A549 (cell line): ENCODE measurements around the gene C11orf65. TPM values are rescaled to one million over a fixed set of nuclear protein-coding genes. Genes with fewer than 3 reads are reported as not detected.

Experiments used
- ATAC-seq, 2 experiments: fragments of 200-7000 bp in 1 of 2; fragments of >200 bp in 1 of 2; cut with Nextera tagmentation in 1 of 2; cut with Tn5 transposase in 1 of 2; 3 replicates each; pipeline versions ENCODE4 v1.8.0 to v1.9.1; 2018 to 2020; ENCODE audit warnings: mild to moderate bottlenecking in 1 of 2, moderate library complexity in 1 of 2
- CTCF ChIA-PET: fragments of 300-600 bp; sonication (Branson Sonifier 250); formaldehyde crosslinking; extraction: SDS; loops from one replicate; lab custom pipeline; 2021; ENCODE audit warnings: antibody characterized with exemption, inconsistent platforms; lab: Yijun Ruan, JAX
- POLR2A ChIA-PET: fragments of 350-600 bp; formaldehyde crosslinking; extraction: SDS; loops from one replicate; lab custom pipeline; 2021; ENCODE audit warnings: antibody characterized with exemption, inconsistent platforms; lab: Yijun Ruan, JAX
- DNase-seq, 2 experiments: peaks; one replicate each; pipeline versions ENCODE4 v3.0.0 to v3.0.0-alpha.2; 2011 to 2016; ENCODE audit warnings: low read depth in 1 of 2, low spot score in 1 of 2
- FAIRE-seq: peaks from 2 replicates; lab custom pipeline; 2011; peaks lifted over from hg19 to GRCh38; lab: Jason Lieb, UNC
- H3K27ac ChIP-seq, 2 experiments: fragments of >200 bp; sonication (Bioruptor Twin); formaldehyde crosslinking; 3 replicates each; pipeline ENCODE4 v1.5.1; 2016 to 2017
- H3K4me1 ChIP-seq: fragments of >200 bp; sonication (Bioruptor Twin); formaldehyde crosslinking; 3 replicates; pipeline ENCODE4 v1.6.1; 2016
- H3K4me2 ChIP-seq: fragments of >200 bp; sonication (Bioruptor Twin); formaldehyde crosslinking; 3 replicates; pipeline ENCODE4 v1.6.1; 2016
- H3K4me3 ChIP-seq: fragments of >200 bp; sonication (Bioruptor Twin); formaldehyde crosslinking; 3 replicates; pipeline ENCODE4 v1.5.1; 2016
- H3K9me3 ChIP-seq: fragments of >200 bp; sonication (Bioruptor Twin); formaldehyde crosslinking; 3 replicates; pipeline ENCODE4 v1.6.1; 2016
- CBX8 ChIP-seq: fragments of 200-600 bp; sonication (generic); IDR thresholded peaks from 2 replicates; pipeline ENCODE4 v1.6.1; 2016
- CHD2 ChIP-seq: fragments of 150-350 bp; IDR thresholded peaks from 2 replicates; pipeline ENCODE4 v1.6.1; 2014; ENCODE audit warnings: low read length; ENCODE audit not compliant: partially characterized antibody
- ESRRA ChIP-seq: fragments of 150-350 bp; IDR thresholded peaks from 2 replicates; pipeline ENCODE4 v1.6.1; 2014; ENCODE audit warnings: mild to moderate bottlenecking, low read length, borderline replicate concordance
- GATA3 ChIP-seq: IDR thresholded peaks from 2 replicates; pipeline ENCODE4 v1.6.1; 2012; ENCODE audit warnings: borderline replicate concordance
- HDAC2 ChIP-seq: fragments of 200-600 bp; sonication (generic); IDR thresholded peaks from 2 replicates; pipeline ENCODE4 v1.6.1; 2016
- HEYL ChIP-seq: fragments of 250-450 bp; sonication (Bioruptor Pico); IDR thresholded peaks from 2 replicates; pipeline ENCODE4 v1.8.0; 2021; ENCODE audit warnings: mild to moderate bottlenecking, moderate library complexity
- HOXB5 ChIP-seq: fragments of 250-450 bp; sonication (Bioruptor Pico); IDR thresholded peaks from 2 replicates; pipeline ENCODE4 v1.5.0; 2020; ENCODE audit warnings: mild to moderate bottlenecking, moderate library complexity
- JUN ChIP-seq, 2 experiments: fragments of >200 bp; sonication (Bioruptor Twin); formaldehyde crosslinking; IDR thresholded peaks; 2 replicates in 1 of 2; 3 replicates in 1 of 2; pipeline ENCODE4 v1.6.1; 2016 to 2017
- KDM1A ChIP-seq: fragments of 200-600 bp; sonication (generic); IDR thresholded peaks from 2 replicates; pipeline ENCODE4 v1.6.1; 2016; ENCODE audit warnings: low read depth, mild to moderate bottlenecking
- KDM5A ChIP-seq: fragments of 200-600 bp; sonication (generic); IDR thresholded peaks from 2 replicates; pipeline ENCODE4 v1.6.1; 2016; ENCODE audit warnings: antibody characterized with exemption, mild to moderate bottlenecking
- MAFK ChIP-seq: fragments of 450-650 bp; IDR thresholded peaks from 2 replicates; pipeline ENCODE4 v1.6.1; 2014; ENCODE audit not compliant: partially characterized antibody
- NFE2L2 ChIP-seq: fragments of 150-350 bp; conservative IDR thresholded peaks from 2 replicates; pipeline ENCODE4 v1.6.1; 2014; ENCODE audit warnings: low read length
- NPAS2 ChIP-seq: fragments of 250-450 bp; sonication (Bioruptor Pico); IDR thresholded peaks from 2 replicates; pipeline ENCODE4 v1.8.0; 2022; ENCODE audit warnings: mild to moderate bottlenecking, moderate library complexity, borderline replicate concordance
- NR3C1 ChIP-seq: fragments of >200 bp; sonication (Bioruptor Twin); formaldehyde crosslinking; IDR thresholded peaks from 3 replicates; pipeline ENCODE4 v1.6.1; 2017
- RAD21 ChIP-seq, 2 experiments: fragments of >200 bp in 1 of 2; sonication (Bioruptor Twin) in 1 of 2; formaldehyde crosslinking in 1 of 2; IDR thresholded peaks in 1 of 2; conservative IDR thresholded peaks in 1 of 2; 2 replicates in 1 of 2; 3 replicates in 1 of 2; pipeline ENCODE4 v1.6.1; 2012 to 2018; ENCODE audit warnings: inconsistent platforms in 1 of 2
- RARB ChIP-seq: fragments of 250-450 bp; sonication (Bioruptor Pico); IDR thresholded peaks from 2 replicates; pipeline ENCODE4 v1.8.0; 2021; ENCODE audit warnings: mild to moderate bottlenecking, moderate library complexity
- RCOR1 ChIP-seq: fragments of 150-350 bp; IDR thresholded peaks from 2 replicates; pipeline ENCODE4 v1.6.1; 2014; ENCODE audit warnings: antibody characterized with exemption, low read length, low read depth
- RFX5 ChIP-seq: fragments of 450-650 bp; IDR thresholded peaks from 2 replicates; pipeline ENCODE4 v1.7.1; 2014; ENCODE audit warnings: antibody characterized with exemption, mild to moderate bottlenecking, moderate library complexity
- RNF2 ChIP-seq: fragments of 200-600 bp; sonication (generic); IDR thresholded peaks from 2 replicates; pipeline ENCODE4 v1.6.1; 2016; ENCODE audit warnings: low read depth, mild to moderate bottlenecking, antibody characterized with exemption, moderate library complexity, borderline replicate concordance
- SREBF2 ChIP-seq: fragments of 450-650 bp; IDR thresholded peaks from 2 replicates; pipeline ENCODE4 v1.6.1; 2014; ENCODE audit warnings: mild to moderate bottlenecking, moderate library complexity
- ZC3H11A ChIP-seq: fragments of 450-650 bp; IDR thresholded peaks from 2 replicates; pipeline ENCODE4 v1.6.1; 2014; ENCODE audit warnings: antibody characterized with exemption, mild to moderate bottlenecking
- ZFP36 ChIP-seq: fragments of 450-650 bp; IDR thresholded peaks from 2 replicates; pipeline ENCODE4 v1.6.1; 2014; ENCODE audit warnings: borderline replicate concordance; ENCODE audit not compliant: partially characterized antibody
- ZSCAN20 ChIP-seq: fragments of 250-450 bp; sonication (Bioruptor Pico); IDR thresholded peaks from 2 replicates; pipeline ENCODE4 v1.8.0; 2022; ENCODE audit warnings: mild to moderate bottlenecking, moderate library complexity
- WGBS: methylation state at CpG from one replicate; pipeline ENCODE4 v1.1.6; 2017; ENCODE audit errors: missing lambda C conversion rate; 5-methylcytosine and 5-hydroxymethylcytosine counted together
- polyA plus RNA-seq, 4 experiments: library from polyadenylated mRNA; depleted of rRNA in 3 of 4; stranded (reverse); fragments of >200 nt; fragmentation: RNase III in 1 of 4; extraction: RNeasy Plus Mini Kit Qiagen cat#74134 plus additional on column Dnase treatment in 1 of 4; gene quantifications; 2 replicates in 3 of 4; 3 replicates in 1 of 4; pipeline ENCODE4 v1.2.3, GENCODE V29; 2011 to 2017
- TF ChIP-seq, protein P1 (sequence below): fragments of 450-650 bp; IDR thresholded peaks from 2 replicates; pipeline ENCODE4 v1.6.1; 2014; ENCODE audit warnings: antibody characterized with exemption
- TF ChIP-seq, protein P2 (sequence below): IDR thresholded peaks from 2 replicates; pipeline ENCODE4 v1.6.1; 2012; ENCODE audit warnings: low read depth, borderline replicate concordance
- TF ChIP-seq, protein P3 (sequence below): fragments of 250-450 bp; sonication (Bioruptor Pico); IDR thresholded peaks from 2 replicates; pipeline ENCODE4 v1.5.0; 2020; ENCODE audit warnings: low read depth, mild to moderate bottlenecking, moderate library complexity
- TF ChIP-seq, protein P4 (sequence below): fragments of >200 bp; sonication (Bioruptor Twin); formaldehyde crosslinking; IDR thresholded peaks from 3 replicates; pipeline ENCODE4 v1.5.1; 2016
- TF ChIP-seq, protein P5 (sequence below): fragments of >200 bp; sonication (Bioruptor Twin); formaldehyde crosslinking; IDR thresholded peaks from 3 replicates; pipeline ENCODE4 v1.6.1; 2016
- TF ChIP-seq, protein P6 (sequence below): IDR thresholded peaks from 2 replicates; pipeline ENCODE4 v1.6.1; 2012
- TF ChIP-seq, protein P7 (sequence below): fragments of 150-350 bp; IDR thresholded peaks from 2 replicates; pipeline ENCODE4 v1.6.1; 2014; ENCODE audit warnings: low read depth, mild to moderate bottlenecking, low read length
- TF ChIP-seq, protein P8 (sequence below): fragments of >200 bp; sonication (Bioruptor Twin); formaldehyde crosslinking; IDR thresholded peaks from 2 replicates; pipeline ENCODE4 v1.6.1; 2016

Gene C11orf65
- polyA plus RNA-seq, 2 of the 4 experiments (the other 2 are of a cell fraction) = 0.19 to 0.72 TPM

DNA sequence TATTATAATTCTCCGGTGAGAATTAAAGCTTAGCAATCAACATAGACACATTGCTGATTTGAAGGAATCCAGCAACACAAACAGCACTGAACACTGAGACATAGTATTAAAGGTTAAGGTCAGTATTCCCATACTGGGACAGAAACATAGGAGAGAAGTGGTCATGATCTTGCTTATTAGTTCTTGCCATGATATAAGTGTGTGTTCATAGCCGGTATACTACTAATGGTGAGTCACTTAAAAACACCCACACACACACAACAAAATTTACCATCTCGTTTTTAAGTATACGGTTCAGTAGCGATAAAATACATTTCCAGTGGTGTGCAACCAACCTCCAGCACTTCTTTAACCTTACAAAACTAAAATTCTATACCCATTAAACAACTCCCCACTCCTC is 96.3 kb downstream of the C11orf65 start:
- Histone ChIP-seq H3K27ac (no peak overlapping the region), H3K9me3 (no peaks in the 10 kb centered on the region), H3K4me1 (no peaks in the 10 kb centered on the region), H3K4me3 (no peak overlapping the region), H3K4me2 (no peak overlapping the region)
- ATAC-seq (no peak), FAIRE-seq (no peak), DNase-seq (no peak)
- TF ChIP-seq, protein P1, sequence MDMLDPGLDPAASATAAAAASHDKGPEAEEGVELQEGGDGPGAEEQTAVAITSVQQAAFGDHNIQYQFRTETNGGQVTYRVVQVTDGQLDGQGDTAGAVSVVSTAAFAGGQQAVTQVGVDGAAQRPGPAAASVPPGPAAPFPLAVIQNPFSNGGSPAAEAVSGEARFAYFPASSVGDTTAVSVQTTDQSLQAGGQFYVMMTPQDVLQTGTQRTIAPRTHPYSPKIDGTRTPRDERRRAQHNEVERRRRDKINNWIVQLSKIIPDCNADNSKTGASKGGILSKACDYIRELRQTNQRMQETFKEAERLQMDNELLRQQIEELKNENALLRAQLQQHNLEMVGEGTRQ = no peak
- TF ChIP-seq NR3C1 (no peak), HDAC2 (no peak), KDM1A (no peak), ZSCAN20 (CRISPR knock-in tag) (no peak), CBX8 (no peak), ESRRA (no peak), CHD2 (no peak), RCOR1 (no peak), NPAS2 (CRISPR knock-in tag) (no peak)
- TF ChIP-seq, protein P2, sequence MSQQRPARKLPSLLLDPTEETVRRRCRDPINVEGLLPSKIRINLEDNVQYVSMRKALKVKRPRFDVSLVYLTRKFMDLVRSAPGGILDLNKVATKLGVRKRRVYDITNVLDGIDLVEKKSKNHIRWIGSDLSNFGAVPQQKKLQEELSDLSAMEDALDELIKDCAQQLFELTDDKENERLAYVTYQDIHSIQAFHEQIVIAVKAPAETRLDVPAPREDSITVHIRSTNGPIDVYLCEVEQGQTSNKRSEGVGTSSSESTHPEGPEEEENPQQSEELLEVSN = no peak
- TF ChIP-seq, protein P3, sequence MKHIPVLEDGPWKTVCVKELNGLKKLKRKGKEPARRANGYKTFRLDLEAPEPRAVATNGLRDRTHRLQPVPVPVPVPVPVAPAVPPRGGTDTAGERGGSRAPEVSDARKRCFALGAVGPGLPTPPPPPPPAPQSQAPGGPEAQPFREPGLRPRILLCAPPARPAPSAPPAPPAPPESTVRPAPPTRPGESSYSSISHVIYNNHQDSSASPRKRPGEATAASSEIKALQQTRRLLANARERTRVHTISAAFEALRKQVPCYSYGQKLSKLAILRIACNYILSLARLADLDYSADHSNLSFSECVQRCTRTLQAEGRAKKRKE (CRISPR knock-in tag) = no peak
- TF ChIP-seq, protein P4, sequence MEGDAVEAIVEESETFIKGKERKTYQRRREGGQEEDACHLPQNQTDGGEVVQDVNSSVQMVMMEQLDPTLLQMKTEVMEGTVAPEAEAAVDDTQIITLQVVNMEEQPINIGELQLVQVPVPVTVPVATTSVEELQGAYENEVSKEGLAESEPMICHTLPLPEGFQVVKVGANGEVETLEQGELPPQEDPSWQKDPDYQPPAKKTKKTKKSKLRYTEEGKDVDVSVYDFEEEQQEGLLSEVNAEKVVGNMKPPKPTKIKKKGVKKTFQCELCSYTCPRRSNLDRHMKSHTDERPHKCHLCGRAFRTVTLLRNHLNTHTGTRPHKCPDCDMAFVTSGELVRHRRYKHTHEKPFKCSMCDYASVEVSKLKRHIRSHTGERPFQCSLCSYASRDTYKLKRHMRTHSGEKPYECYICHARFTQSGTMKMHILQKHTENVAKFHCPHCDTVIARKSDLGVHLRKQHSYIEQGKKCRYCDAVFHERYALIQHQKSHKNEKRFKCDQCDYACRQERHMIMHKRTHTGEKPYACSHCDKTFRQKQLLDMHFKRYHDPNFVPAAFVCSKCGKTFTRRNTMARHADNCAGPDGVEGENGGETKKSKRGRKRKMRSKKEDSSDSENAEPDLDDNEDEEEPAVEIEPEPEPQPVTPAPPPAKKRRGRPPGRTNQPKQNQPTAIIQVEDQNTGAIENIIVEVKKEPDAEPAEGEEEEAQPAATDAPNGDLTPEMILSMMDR = no peak
- TF ChIP-seq, protein P5, sequence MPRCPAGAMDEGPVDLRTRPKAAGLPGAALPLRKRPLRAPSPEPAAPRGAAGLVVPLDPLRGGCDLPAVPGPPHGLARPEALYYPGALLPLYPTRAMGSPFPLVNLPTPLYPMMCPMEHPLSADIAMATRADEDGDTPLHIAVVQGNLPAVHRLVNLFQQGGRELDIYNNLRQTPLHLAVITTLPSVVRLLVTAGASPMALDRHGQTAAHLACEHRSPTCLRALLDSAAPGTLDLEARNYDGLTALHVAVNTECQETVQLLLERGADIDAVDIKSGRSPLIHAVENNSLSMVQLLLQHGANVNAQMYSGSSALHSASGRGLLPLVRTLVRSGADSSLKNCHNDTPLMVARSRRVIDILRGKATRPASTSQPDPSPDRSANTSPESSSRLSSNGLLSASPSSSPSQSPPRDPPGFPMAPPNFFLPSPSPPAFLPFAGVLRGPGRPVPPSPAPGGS = no peak
- TF ChIP-seq, protein P6, sequence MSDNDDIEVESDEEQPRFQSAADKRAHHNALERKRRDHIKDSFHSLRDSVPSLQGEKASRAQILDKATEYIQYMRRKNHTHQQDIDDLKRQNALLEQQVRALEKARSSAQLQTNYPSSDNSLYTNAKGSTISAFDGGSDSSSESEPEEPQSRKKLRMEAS = no peak
- CTCF ChIA-PET = no interaction called here
- POLR2A ChIA-PET = no interaction called here
- WGBS = 77% methylated on average over 5 of the region's 5 CpGs

DNA sequence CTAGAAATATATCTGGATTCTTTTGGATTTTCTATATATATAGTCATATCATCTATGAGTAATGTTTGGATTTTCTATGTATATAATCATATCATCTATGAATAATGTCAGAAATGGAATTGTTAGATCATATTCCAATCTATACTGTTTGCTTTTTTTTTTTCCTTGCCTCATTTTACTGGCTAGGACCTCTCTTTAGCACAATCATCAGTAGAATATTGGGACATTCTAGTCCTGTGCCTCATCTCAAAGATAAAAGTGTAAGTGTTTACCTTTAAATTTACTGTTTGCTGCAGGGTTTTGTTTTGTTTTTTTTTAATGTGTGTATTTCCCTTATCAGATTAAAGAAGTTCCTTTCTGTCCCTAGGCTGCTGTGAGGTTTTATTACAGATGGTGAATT is 97.0 kb downstream of the C11orf65 start:
- no peak for TF ChIP-seq SREBF2
- no peak for TF ChIP-seq RARB (CRISPR knock-in tag)
- no peak for TF ChIP-seq RFX5
- TF ChIP-seq ZFP36 = no peak
- TF ChIP-seq RNF2 = no peak
- no peak for TF ChIP-seq CHD2
- TF ChIP-seq ESRRA = no peak
- no peak for TF ChIP-seq GATA3
- TF ChIP-seq JUN (IDR thresholded peaks at IDR 0.05) = no peak
- TF ChIP-seq, protein P7, sequence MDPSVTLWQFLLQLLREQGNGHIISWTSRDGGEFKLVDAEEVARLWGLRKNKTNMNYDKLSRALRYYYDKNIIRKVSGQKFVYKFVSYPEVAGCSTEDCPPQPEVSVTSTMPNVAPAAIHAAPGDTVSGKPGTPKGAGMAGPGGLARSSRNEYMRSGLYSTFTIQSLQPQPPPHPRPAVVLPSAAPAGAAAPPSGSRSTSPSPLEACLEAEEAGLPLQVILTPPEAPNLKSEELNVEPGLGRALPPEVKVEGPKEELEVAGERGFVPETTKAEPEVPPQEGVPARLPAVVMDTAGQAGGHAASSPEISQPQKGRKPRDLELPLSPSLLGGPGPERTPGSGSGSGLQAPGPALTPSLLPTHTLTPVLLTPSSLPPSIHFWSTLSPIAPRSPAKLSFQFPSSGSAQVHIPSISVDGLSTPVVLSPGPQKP = no peak
- no peak for TF ChIP-seq HEYL (CRISPR knock-in tag)
- no peak for TF ChIP-seq NFE2L2
- TF ChIP-seq ZSCAN20 (CRISPR knock-in tag) = no peak
- no peak for TF ChIP-seq ZC3H11A
- TF ChIP-seq RAD21 (conservative IDR thresholded peaks at IDR 0.05 in 1 of 2, IDR thresholded peaks at IDR 0.05 in 1 of 2) = no peak
- TF ChIP-seq NPAS2 (CRISPR knock-in tag) = no peak
- TF ChIP-seq MAFK = no peak
- no peak for TF ChIP-seq HOXB5
- TF ChIP-seq, protein P8, sequence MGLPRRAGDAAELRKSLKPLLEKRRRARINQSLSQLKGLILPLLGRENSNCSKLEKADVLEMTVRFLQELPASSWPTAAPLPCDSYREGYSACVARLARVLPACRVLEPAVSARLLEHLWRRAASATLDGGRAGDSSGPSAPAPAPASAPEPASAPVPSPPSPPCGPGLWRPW = no peak
- no peak for TF ChIP-seq KDM5A
- H3K27ac ChIP-seq = no peak overlapping the region
- no peak overlapping the region for H3K4me2 ChIP-seq
- ATAC-seq (no peak), FAIRE-seq (no peak), DNase-seq (no peak)
- ChIA-PET CTCF (no interaction called here), POLR2A (no interaction called here)
- no peaks in the 10 kb centered on the region for H3K4me1 ChIP-seq
- H3K9me3 ChIP-seq = no peaks in the 10 kb centered on the region
- no peak overlapping the region for H3K4me3 ChIP-seq
